Skeletal muscle satellite cell (primary cell): ENCODE results near the gene IQSEC2.

Experiments used
- H3K27me3 ChIP-seq: 2 replicates; pipeline ENCODE4 v1.7.0; 2013; ENCODE audit warnings: low read length; ENCODE audit not compliant: control insufficient read depth, insufficient read depth
- H3K36me3 ChIP-seq: 2 replicates; pipeline ENCODE4 v1.7.0; 2013; ENCODE audit warnings: mild to moderate bottlenecking, control low read depth, low read length; ENCODE audit not compliant: insufficient read depth
- H3K4me1 ChIP-seq: 2 replicates; pipeline ENCODE4 v1.7.0; 2013; ENCODE audit warnings: low read length; ENCODE audit not compliant: control insufficient read depth, insufficient read depth
- H3K4me2 ChIP-seq: 2 replicates; pipeline ENCODE4 v1.7.0; 2013; ENCODE audit warnings: mild to moderate bottlenecking, low read length
- H3K4me3 ChIP-seq: 2 replicates; pipeline ENCODE4 v1.7.0; 2013; ENCODE audit warnings: low read length
- H3K9ac ChIP-seq: 2 replicates; pipeline ENCODE4 v1.7.0; 2013; ENCODE audit warnings: mild to moderate bottlenecking, low read depth, low read length, moderate library complexity
- H3K9me3 ChIP-seq: replicated peaks from 2 replicates; pipeline ENCODE4 v1.7.0; 2013; ENCODE audit warnings: mild to moderate bottlenecking, control low read depth, low read length

Gene IQSEC2

GRCh38 chrX:53250556-53250955 is 30.8 kb downstream of the IQSEC2 start:
- Histone ChIP-seq H3K4me2 (no peak overlapping the region), H3K9ac (no peak overlapping the region), H3K4me3 (no peak overlapping the region), H3K9me3 (no peaks in the 10 kb centered on the region), H3K4me1 (no peaks in the 10 kb centered on the region), H3K36me3 (no peaks in the 10 kb centered on the region), H3K27me3 (peaks cover 42% of the 10 kb centered on the region)

- Histone ChIP-seq H3K9me3 (no peaks in the 10 kb centered on the region), H3K9ac (no peak overlapping the region), H3K4me1 (no peaks in the 10 kb centered on the region), H3K27me3 (peaks cover 33% of the 10 kb centered on the region), H3K36me3 (no peaks in the 10 kb centered on the region), H3K4me3 (no peak overlapping the region), H3K4me2 (no peak overlapping the region)
Observed at GRCh38 chrX:53249408-53250042, 31.9 kb downstream of the IQSEC2 start.

GRCh38 chrX:53247928-53248327 is 33.5 kb downstream of the IQSEC2 start:
- H3K27me3 ChIP-seq = peaks cover 30% of the 10 kb centered on the region
- H3K9ac ChIP-seq = no peak overlapping the region
- H3K9me3 ChIP-seq = no peaks in the 10 kb centered on the region
- H3K4me3 ChIP-seq = no peak overlapping the region
- H3K36me3 ChIP-seq = peaks cover 3% of the 10 kb centered on the region
- no peak overlapping the region for H3K4me2 ChIP-seq
- no peaks in the 10 kb centered on the region for H3K4me1 ChIP-seq

GRCh38 chrX:53246231-53246630 is 35.2 kb downstream of the IQSEC2 start:
- Histone ChIP-seq H3K9ac (no peak overlapping the region), H3K4me3 (no peak overlapping the region), H3K4me2 (no peak overlapping the region), H3K9me3 (no peaks in the 10 kb centered on the region), H3K4me1 (no peaks in the 10 kb centered on the region), H3K27me3 (peaks cover 32% of the 10 kb centered on the region), H3K36me3 (peaks cover 7% of the 10 kb centered on the region)

DNA sequence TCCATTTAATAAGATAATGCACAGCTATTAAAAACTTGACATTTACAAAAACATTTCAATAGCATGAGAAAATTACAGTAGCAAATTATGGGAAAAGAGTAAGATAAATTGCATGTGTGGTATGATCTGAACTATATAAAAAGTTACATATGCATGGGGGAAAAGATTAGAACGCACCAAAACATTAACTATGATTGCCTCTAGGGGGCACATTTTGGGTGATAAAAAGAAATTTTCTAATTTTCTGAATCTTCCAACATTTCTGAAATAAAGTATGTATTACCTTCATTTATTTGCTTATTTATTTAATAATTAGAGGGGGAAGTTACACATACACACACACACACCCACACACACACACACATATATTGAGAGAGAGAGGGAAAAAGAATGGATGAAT is 36.8 kb downstream of the IQSEC2 start:
- H3K4me1 ChIP-seq = no peaks in the 10 kb centered on the region
- peaks cover 41% of the 10 kb centered on the region for H3K27me3 ChIP-seq
- no peak overlapping the region for H3K4me2 ChIP-seq
- peaks cover 13% of the 10 kb centered on the region for H3K36me3 ChIP-seq
- H3K9me3 ChIP-seq = no peaks in the 10 kb centered on the region
- H3K9ac ChIP-seq = no peak overlapping the region
- H3K4me3 ChIP-seq = no peak overlapping the region

DNA sequence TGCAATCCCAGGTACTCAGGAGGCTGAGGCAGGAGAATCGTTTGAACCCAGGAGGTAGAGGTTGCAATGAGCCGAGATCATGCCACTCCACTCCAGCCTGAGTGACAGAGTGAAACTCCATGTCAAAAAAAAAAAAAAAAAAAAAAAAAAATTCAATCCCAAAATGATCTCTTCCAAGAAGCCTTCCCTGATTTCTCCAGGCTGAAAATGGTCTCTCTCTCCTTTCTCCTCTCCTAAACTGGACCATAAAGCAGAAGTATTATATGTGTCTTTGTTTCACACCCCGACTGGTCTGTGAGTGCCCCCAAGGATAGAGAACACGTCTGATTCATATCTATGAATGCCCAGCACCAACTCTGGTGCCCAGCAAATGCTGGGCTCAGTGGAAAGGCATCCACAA is 39.1 kb downstream of the IQSEC2 start:
- Histone ChIP-seq H3K9ac (no peak overlapping the region), H3K27me3 (peaks cover 32% of the 10 kb centered on the region), H3K36me3 (peaks cover 14% of the 10 kb centered on the region), H3K4me1 (no peaks in the 10 kb centered on the region), H3K4me3 (no peak overlapping the region), H3K9me3 (no peaks in the 10 kb centered on the region), H3K4me2 (no peak overlapping the region)

DNA sequence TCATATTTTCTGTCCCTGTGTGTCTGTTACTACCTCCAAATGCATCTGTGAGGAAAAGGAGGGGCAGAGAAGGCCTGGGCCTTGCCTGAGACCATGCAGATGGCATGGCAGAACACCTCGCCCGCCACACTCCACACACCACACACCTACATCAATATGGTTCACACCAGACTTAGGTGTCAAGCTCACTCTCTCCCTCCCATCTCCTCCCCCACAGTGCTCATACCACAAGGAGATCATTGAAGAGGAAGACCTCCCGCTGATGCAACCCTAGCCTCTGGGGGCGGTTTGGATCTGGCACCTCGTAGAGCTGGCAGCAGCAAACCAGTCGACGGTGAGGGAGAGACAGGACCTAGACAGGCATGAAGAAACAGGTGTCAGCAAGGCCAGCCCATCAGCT is 39.8 kb downstream of the IQSEC2 start:
- Histone ChIP-seq H3K4me2 (no peak overlapping the region), H3K9me3 (no peaks in the 10 kb centered on the region), H3K4me1 (no peaks in the 10 kb centered on the region), H3K36me3 (peaks cover 14% of the 10 kb centered on the region), H3K4me3 (no peak overlapping the region), H3K9ac (no peak overlapping the region), H3K27me3 (peaks cover 30% of the 10 kb centered on the region)

- H3K9ac ChIP-seq = no peak overlapping the region
- no peak overlapping the region for H3K4me2 ChIP-seq
- no peaks in the 10 kb centered on the region for H3K4me1 ChIP-seq
- H3K36me3 ChIP-seq = peaks cover 14% of the 10 kb centered on the region
- H3K4me3 ChIP-seq = no peak overlapping the region
- H3K9me3 ChIP-seq = no peaks in the 10 kb centered on the region
- H3K27me3 ChIP-seq = peaks cover 30% of the 10 kb centered on the region
Observed at GRCh38 chrX:53239474-53239873, 41.9 kb downstream of the IQSEC2 start.

- H3K36me3 ChIP-seq = peaks cover 11% of the 10 kb centered on the region
Observed at GRCh38 chrX:53237056-53237455, 44.3 kb downstream of the IQSEC2 start.

DNA sequence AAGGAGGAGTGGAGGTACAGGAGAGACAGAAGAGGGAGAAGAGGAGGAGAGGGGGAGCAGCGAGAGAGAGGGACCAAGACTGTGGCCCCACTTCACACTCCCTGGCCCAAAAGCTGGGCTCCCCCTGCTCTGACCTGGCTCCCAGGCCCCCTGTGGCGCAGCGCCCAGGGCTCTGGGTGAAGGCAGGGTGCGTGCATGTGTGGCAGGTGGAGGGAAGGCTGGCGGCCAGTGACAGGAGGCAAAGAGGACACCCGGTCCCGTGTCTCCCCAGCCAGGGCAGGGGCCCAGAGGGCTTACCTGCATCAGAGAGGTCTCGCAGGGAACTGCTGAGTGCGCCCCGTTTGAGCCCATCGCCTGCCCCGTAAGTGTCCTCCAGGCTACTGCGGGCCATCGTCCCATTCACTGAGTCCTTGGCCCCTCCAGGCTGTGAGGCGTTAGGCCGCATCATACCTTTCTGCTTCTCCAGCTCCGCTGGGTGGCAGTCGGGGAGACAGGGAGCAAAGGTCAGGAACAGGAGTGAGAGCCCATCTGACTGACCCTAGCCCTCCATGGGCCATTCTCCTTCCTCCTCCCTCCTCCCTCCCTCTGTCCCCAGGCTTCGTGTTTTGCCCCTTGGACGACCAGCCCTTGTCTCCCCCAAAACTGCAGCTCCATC is 45.2 kb downstream of the IQSEC2 start:
- Histone ChIP-seq H3K27me3 (peaks cover 41% of the 10 kb centered on the region), H3K4me3 (no peak overlapping the region), H3K4me2 (no peak overlapping the region), H3K4me1 (no peaks in the 10 kb centered on the region), H3K36me3 (peaks cover 7% of the 10 kb centered on the region), H3K9me3 (no peaks in the 10 kb centered on the region), H3K9ac (no peak overlapping the region)

More at GRCh38 chrX:53237056-53237455, 44.3 kb downstream of the IQSEC2 start:
- Histone ChIP-seq H3K27me3 (peaks cover 35% of the 10 kb centered on the region), H3K9ac (no peak overlapping the region), H3K4me2 (no peak overlapping the region), H3K9me3 (no peaks in the 10 kb centered on the region), H3K4me3 (no peak overlapping the region), H3K4me1 (no peaks in the 10 kb centered on the region)

DNA sequence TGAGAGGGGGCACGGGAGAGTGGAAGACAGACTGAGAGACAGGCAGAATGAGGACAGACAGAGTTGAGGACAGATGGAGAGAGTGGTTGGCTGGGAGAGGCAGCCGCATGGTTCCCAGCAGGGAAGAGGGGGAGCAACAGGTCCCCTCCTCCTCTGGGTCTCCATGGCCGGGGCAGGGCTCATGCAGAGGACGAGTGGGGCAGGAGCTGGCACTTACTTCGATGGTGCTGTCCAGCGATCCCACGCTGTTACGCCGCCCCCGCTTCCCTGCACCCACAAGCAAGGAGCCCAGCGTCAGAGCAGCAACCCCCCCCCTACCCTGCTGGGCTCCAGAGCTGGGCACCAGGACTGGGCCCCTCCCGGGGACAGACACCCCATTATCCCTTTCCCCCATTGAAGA is 45.8 kb downstream of the IQSEC2 start:
- Histone ChIP-seq H3K4me3 (no peak overlapping the region), H3K9me3 (no peaks in the 10 kb centered on the region), H3K4me1 (no peaks in the 10 kb centered on the region), H3K27me3 (peaks cover 43% of the 10 kb centered on the region), H3K36me3 (peaks cover 7% of the 10 kb centered on the region), H3K4me2 (no peak overlapping the region), H3K9ac (no peak overlapping the region)

GRCh38 chrX:53234484-53234883 is 46.9 kb downstream of the IQSEC2 start:
- Histone ChIP-seq H3K4me2 (no peak overlapping the region), H3K9ac (no peak overlapping the region), H3K36me3 (no peaks in the 10 kb centered on the region), H3K9me3 (no peaks in the 10 kb centered on the region), H3K4me1 (no peaks in the 10 kb centered on the region), H3K27me3 (peaks cover 34% of the 10 kb centered on the region), H3K4me3 (no peak overlapping the region)
